RWPE1 (cell line): ENCODE measurements around the gene HBG2.
"Not testable (repeated sequence)": the region's sequence is repeated elsewhere in the genome, so short reads cannot be mapped to it uniquely, and the experiment has no call there.

Experiments used
- CTCF ChIA-PET: fragments of 350-600 bp; sonication (Branson Sonifier 250); formaldehyde crosslinking; extraction: SDS; loops from one replicate; lab custom pipeline; 2021; lab: Yijun Ruan, JAX
- POLR2A ChIA-PET: fragments of 400-600 bp; formaldehyde crosslinking; extraction: SDS; loops from one replicate; lab custom pipeline; 2020; ENCODE audit warnings: antibody characterized with exemption; ENCODE audit not compliant: low non-redundant PET; lab: Yijun Ruan, JAX
- DNase-seq: peaks from one replicate; pipeline ENCODE4 v3.0.0; 2012; ENCODE audit warnings: low spot score
- H3K27ac ChIP-seq: fragments of 450-650 bp; 2 replicates; pipeline ENCODE4 v1.5.1; 2017
- CTCF ChIP-seq: fragments of 450-650 bp; conservative IDR thresholded peaks from 2 replicates; pipeline ENCODE4 v1.5.1; 2017; ENCODE audit warnings: low read depth, mild to moderate bottlenecking

The HBG2 gene

GRCh38 chr11:5265832-5266231 is 11.3 kb upstream of the HBG2 start:
- no peak for TF ChIP-seq CTCF
- DNase-seq = no peak
- POLR2A ChIA-PET = no interaction called here
- CTCF ChIA-PET = no interaction called here
- H3K27ac ChIP-seq = no peak overlapping the region

- DNase-seq = no peak
- no peak overlapping the region for H3K27ac ChIP-seq
- ChIA-PET POLR2A (no interaction called here), CTCF (no interaction called here)
- no peak for TF ChIP-seq CTCF
Observed at GRCh38 chr11:5258543-5259262, 4.1 kb upstream of the HBG2 start.

- DNase-seq = no peak
- POLR2A ChIA-PET = no interaction called here
- H3K27ac ChIP-seq = no peak overlapping the region
- CTCF ChIA-PET = no interaction called here
- TF ChIP-seq CTCF = no peak
Observed at GRCh38 chr11:5257296-5257695, 2.7 kb upstream of the HBG2 start.

- CTCF ChIA-PET, H3K27ac ChIP-seq, POLR2A ChIA-PET, DNase-seq: not testable (repeated sequence)
Observed at GRCh38 chr11:5254023-5254422, 558 bp downstream of the HBG2 start.

- POLR2A ChIA-PET, DNase-seq, CTCF ChIA-PET, H3K27ac ChIP-seq: not testable (repeated sequence)
Observed at GRCh38 chr11:5253440-5253839, 1.1 kb downstream of the HBG2 start.

- H3K27ac ChIP-seq = no peak overlapping the region
- CTCF ChIA-PET = no interaction called here
- no peak for TF ChIP-seq CTCF
- DNase-seq = no peak
- POLR2A ChIA-PET = no interaction called here
Observed at GRCh38 chr11:5252919-5253265, 1.7 kb downstream of the HBG2 start.

- no peak overlapping the region for H3K27ac ChIP-seq
- ChIA-PET CTCF (no interaction called here), POLR2A (no interaction called here)
- TF ChIP-seq CTCF = no peak
- no peak for DNase-seq
Observed at GRCh38 chr11:5252192-5252918, 2.2 kb downstream of the HBG2 start.
